ENCODE measurements around the gene SUCO. TPM values are rescaled to one million over a fixed set of nuclear protein-coding genes. Genes with fewer than 3 reads are reported as not detected.

Gene SUCO
- total RNA-seq, 3 donors from 2014 or later = 24.6 to 29.0 (median 24.6) TPM

DNA sequence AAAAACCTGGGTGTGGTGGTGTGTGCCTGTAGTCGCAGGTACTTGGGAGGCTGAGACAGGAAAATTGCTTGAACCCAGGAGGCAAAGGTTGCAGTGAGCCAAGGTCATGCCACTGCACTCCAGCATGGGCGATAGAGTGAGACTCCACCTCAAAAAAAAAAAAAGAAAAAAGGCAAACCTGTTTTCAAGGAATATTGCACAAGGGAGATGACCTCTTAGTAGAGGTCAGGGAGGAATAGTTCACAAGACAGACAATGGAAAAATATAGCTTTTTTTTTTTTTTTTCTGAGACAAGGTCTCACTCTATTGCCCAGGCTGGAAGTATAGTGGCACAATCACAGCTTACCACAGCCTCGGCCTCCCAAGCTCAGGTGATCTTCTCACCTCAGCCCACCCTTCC lies 22.5 kb upstream of the SUCO start:
- TF ChIP-seq, protein P1, sequence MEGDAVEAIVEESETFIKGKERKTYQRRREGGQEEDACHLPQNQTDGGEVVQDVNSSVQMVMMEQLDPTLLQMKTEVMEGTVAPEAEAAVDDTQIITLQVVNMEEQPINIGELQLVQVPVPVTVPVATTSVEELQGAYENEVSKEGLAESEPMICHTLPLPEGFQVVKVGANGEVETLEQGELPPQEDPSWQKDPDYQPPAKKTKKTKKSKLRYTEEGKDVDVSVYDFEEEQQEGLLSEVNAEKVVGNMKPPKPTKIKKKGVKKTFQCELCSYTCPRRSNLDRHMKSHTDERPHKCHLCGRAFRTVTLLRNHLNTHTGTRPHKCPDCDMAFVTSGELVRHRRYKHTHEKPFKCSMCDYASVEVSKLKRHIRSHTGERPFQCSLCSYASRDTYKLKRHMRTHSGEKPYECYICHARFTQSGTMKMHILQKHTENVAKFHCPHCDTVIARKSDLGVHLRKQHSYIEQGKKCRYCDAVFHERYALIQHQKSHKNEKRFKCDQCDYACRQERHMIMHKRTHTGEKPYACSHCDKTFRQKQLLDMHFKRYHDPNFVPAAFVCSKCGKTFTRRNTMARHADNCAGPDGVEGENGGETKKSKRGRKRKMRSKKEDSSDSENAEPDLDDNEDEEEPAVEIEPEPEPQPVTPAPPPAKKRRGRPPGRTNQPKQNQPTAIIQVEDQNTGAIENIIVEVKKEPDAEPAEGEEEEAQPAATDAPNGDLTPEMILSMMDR (IDR thresholded peaks at IDR 0.05) = no peak
- no peak overlapping the region for H3K4me3 ChIP-seq
- intact Hi-C loops (cut with DNase I, micrococcal nuclease) = no loop called here
- no peaks in the 10 kb centered on the region for H3K36me3 ChIP-seq (ENCODE audit: low read depth)
- no peak for ATAC-seq
- no peaks in the 10 kb centered on the region for H3K9me3 ChIP-seq
- H3K4me1 ChIP-seq (ENCODE audit: low read depth) = no peaks in the 10 kb centered on the region
- no peak for DNase-seq

DNA sequence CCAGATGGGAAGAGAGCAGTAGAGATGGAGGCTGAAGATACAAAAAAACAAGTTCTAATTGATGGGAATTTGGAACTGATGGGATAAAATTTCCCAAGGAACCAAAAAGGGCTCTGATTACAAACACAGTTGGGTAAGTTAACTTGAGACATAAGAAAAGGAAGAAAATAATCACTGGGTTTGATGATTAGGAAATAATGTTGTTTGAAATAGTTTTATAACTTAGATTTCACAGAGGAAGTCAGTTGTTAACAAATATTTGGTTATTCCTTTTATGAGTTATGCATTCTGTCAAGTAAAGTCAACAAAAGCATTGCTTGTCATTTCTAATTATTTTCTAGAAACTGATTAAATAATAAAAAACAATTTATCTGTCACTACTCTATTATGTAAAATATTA lies 20.4 kb upstream of the SUCO start:
- Histone ChIP-seq H3K36me3 (ENCODE audit: low read depth) (no peaks in the 10 kb centered on the region), H3K4me3 (no peak overlapping the region), H3K4me1 (ENCODE audit: low read depth) (no peaks in the 10 kb centered on the region), H3K9me3 (no peaks in the 10 kb centered on the region)
- DNase-seq (no peak), ATAC-seq (no peak)
- TF ChIP-seq, protein P1 (IDR thresholded peaks at IDR 0.05) = no peak
- intact Hi-C loops (cut with DNase I, micrococcal nuclease) = no loop called here

DNA sequence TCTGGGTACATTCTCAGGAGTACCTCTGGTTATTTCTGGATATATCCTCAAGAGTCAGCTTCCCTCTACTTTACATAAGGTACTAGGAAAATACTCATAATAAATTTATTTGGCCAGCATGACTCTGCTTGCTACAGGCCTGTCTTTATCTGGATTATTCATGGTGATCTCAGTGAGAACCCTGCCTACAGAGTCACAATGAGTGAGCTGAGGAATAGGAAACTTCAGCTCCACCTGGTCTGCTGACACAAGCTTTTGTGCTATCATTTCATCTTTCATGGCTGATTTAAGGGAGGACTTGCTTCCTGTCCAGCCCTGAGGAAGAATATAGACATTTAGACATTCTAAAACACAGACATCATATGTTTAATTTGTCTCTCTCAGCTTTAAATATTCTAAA lies 19.5 kb upstream of the SUCO start:
- ATAC-seq = no peak
- Histone ChIP-seq H3K4me1 (ENCODE audit: low read depth) (no peaks in the 10 kb centered on the region), H3K4me3 (no peak overlapping the region), H3K36me3 (ENCODE audit: low read depth) (no peaks in the 10 kb centered on the region), H3K9me3 (no peaks in the 10 kb centered on the region)
- intact Hi-C loops (cut with DNase I, micrococcal nuclease) = no loop called here
- TF ChIP-seq, protein P1 (IDR thresholded peaks at IDR 0.05) = no peak
- DNase-seq = no peak

GRCh38 chr1:172514108-172514507 lies 18.8 kb upstream of the SUCO start:
- TF ChIP-seq, protein P1 (IDR thresholded peaks at IDR 0.05) = no peak
- ATAC-seq (no peak), DNase-seq (no peak)
- intact Hi-C loops (cut with DNase I, micrococcal nuclease) = no loop called here
- Histone ChIP-seq H3K9me3 (no peaks in the 10 kb centered on the region), H3K4me3 (no peak overlapping the region), H3K4me1 (ENCODE audit: low read depth) (no peaks in the 10 kb centered on the region), H3K36me3 (ENCODE audit: low read depth) (no peaks in the 10 kb centered on the region)

- Histone ChIP-seq H3K4me3 (no peak overlapping the region), H3K36me3 (ENCODE audit: low read depth) (no peaks in the 10 kb centered on the region), H3K9me3 (no peaks in the 10 kb centered on the region), H3K4me1 (ENCODE audit: low read depth) (no peaks in the 10 kb centered on the region)
- no peak for ATAC-seq
- no peak for DNase-seq
- TF ChIP-seq, protein P1 (IDR thresholded peaks at IDR 0.05) = no peak
- intact Hi-C loops (cut with DNase I, micrococcal nuclease) = no loop called here
Observed at GRCh38 chr1:172515436-172515835, 17.5 kb upstream of the SUCO start.

DNA sequence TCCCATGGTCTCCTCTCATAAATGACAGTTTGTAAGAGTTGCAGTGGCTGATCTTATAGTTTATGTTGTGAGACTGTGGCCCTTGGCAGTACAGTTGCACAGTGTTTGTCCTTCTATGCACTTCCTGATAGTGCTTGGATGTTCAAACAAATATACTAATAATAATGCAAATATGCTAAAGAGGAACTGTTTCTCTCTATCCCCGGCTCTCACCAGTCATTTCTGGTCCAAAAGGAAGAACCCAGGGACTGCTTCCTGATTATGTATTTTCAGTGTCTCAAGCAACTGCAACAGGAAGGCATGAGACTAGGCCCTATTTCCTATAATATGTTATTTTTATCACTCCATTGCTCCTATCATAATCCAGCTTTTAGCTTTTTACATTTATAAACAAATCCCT lies 17.0 kb upstream of the SUCO start:
- TF ChIP-seq, protein P1 (IDR thresholded peaks at IDR 0.05) = no peak
- ATAC-seq (no peak), DNase-seq (no peak)
- no peaks in the 10 kb centered on the region for H3K9me3 ChIP-seq
- no peaks in the 10 kb centered on the region for H3K36me3 ChIP-seq (ENCODE audit: low read depth)
- no peaks in the 10 kb centered on the region for H3K4me1 ChIP-seq (ENCODE audit: low read depth)
- H3K4me3 ChIP-seq = no peak overlapping the region
- intact Hi-C loops (cut with DNase I, micrococcal nuclease) = no loop called here

All from mucosa of descending colon (tissue), 3 donors.